HG03066 (cell line): ENCODE results near the gene VPS4A.
A peak's percentile ranks its signal among the peaks of the same experiment; 100 is the strongest.
"Not testable (repeated sequence)": the region's sequence is repeated elsewhere in the genome, so short reads cannot be mapped to it uniquely, and the experiment has no call there.

Experiments used
- ATAC-seq: cut with Tn5 transposase; IDR thresholded peaks from one replicate; pipeline ENCODE4 v1.9.1; 2021; ENCODE audit warnings: low read depth; ENCODE audit not compliant: unreplicated experiment

Gene VPS4A

DNA sequence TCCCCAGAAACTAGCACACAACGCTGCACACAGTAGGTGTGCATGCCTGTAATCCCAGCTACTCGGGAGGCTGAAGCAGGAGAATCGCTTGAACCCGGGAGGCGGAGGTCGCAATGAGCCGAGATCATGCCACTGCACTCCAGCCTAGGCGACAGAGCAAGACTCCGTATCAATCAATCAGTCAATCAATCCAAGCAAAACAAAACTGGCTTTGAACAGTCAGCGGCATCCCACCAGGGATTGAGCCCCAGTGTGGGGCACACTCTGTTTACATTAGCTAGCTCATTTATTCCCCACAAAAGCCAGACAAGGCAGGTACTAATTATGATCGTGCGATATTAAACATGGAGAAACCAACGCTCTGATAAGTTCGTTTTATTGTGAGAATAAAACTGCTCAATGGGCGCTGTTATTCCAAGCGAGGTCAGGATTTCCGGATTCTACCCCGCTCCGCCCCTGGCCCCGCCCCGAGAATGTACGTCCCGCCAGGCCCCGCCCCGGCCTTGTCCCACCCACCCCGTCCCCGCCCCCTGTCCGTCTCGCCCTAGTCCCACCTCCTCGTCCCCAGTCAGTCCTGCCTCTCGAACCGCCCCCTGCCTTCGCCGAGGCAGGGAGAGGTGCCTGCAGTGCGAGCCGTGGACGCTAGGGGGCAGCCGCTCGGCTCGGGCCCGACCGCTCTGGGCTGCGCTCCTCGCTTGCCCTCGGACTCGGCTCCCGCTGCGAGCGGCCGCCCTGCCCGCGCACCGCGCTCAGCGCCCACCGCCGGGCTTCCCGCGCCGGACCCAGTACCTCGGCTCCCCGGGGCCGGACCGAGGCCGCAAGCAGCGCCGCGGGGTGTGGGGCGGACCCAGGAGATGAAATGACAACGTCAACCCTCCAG is at the start of gene VPS4A:
Gene VPS4A, plus strand, starts transcription at position 698 of the 880 bp plus-strand sequence. Its CDS starts 162 bp downstream, at position 860.
- peak; percentile 92 for ATAC-seq

DNA sequence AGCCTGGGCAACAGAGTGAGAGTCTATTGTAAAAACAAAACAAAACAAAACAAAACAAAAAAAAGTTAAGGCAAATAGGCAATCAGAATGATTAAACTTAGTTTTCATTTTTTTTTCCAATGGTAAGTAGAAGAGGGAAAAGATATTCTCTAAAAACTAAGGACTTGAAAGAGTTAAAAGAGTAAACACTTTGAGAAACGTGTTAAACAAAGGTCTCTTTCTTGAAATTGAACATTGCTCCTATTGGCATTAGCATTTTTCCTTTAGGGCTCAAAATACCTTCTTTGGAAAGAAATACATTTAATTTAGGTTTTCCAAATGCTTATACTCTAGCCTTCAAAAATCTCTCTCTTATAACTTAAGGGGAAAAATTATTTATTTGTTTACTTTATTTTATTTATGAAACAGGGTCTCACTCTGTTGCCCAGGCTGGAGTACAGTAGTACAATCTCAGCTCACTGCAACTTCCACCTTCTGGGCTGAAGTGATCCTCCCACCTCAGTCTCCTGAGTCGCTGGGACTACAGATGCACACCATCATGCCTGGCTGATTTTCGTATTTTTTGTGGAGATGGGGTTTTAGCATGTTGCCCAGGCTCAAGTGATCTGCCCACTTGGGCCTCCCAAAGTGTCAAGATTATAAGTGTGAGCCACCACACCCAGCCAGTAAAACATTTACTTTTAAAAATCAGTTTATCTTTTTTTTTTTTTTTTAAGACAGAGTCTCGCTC is 44.7 kb upstream of the VPS4A start:
- ATAC-seq, result no peak

DNA sequence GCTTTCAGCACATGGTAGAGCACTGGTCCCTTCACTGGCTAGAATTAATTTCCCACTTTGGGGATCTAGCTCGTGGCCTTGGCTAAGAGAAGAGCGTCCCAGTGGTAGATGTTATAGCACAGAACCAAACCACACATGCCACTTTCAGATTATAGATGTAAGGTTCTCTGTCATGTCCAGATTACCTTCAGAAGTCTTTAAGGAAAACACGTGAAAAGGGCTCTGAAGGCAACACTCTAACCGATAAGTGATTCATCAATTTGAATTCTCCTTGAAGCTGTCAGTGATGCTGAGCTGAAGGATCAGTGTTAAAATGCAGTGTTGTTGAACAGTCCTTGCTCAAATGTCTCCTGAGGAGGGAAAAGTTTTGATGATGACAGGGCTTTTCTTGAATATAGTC is 43.5 kb upstream of the VPS4A start:
- ATAC-seq, result no peak

DNA sequence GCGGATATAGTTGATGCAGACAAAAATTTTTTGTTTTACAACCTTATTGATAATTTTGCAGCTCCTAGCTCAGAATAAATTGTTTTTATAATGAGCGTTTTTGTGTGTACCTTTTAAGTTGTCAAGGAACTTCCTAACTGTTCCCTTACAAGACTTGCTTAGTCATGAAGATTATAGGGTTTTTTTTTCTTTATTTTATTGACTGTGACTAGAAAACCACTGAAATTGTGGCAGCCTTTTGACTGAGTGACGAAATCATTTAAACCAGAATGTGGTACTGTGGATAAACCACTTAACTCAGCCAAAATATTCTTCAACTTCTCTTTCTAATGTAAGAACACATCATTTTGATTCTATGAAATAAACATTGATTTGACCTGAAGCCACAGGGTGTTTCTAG is 40.8 kb upstream of the VPS4A start:
- no peak for ATAC-seq

GRCh38 chr16:69270831-69271230 is 40.3 kb upstream of the VPS4A start:
- ATAC-seq, result no peak

DNA sequence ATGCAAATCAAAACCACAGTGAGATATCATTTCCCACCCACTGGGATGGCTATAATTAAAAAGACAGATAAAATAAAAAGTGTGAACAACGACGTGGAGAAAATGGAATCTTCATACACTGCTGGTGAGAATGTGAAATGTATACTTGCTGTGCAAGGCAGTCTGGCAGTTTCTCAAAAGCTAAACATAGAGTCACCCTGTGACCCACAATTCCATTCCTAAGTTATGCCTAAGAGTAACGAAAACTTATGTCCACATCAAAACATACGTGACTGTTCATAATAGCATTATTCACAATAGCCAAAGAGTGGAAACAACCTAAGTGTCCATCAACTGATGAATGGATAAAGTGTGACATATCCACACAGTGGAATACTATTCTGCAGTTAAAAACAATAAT is 38.1 kb upstream of the VPS4A start:
- no peak for ATAC-seq

GRCh38 chr16:69274699-69275235 is 36.4 kb upstream of the VPS4A start:
- no peak for ATAC-seq

DNA sequence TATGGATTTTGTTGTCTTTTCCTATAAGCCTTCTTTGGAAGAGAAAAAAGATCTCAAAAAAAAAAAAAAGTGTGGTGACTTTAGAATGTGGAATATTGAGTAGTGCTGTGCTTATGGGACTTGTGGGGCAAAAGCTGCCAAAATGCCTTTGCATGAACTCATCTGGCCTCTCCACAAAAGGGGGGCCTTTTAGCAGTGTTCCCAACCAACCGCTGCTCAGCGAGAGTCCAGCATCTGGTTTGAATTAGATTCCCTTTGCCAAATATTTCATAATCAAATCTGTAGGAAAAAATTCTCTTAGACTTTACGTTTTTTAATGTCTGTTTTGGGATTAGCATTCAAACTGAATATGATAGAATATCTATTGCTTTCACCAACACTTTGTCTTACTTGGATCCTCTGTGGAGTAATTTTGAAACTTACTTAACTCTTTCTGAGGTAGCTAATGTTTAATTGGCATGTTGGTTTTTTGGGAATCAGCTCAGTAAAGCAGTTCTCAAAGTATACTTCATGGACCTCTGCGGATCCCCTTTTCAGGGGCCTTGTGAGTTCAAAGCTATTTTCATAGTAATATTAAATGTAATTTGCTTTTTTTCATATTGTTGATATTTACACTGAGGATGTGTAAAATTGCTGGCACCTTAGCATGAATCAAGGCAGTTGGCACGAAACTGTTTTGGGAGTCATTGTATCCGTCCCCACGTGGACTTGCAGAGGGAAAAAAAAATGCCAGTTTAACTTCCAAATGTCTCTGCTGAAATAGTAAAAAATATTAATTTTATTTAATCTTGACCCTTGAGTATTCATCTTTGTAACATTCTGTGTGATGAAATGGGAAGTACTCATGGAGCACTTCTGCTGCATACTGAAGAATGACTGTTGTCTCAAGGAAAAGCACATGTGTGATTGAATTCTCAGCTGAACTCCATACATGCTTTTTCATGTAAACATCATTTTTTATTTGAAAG is 34.7 kb upstream of the VPS4A start:
- ATAC-seq, result no peak

DNA sequence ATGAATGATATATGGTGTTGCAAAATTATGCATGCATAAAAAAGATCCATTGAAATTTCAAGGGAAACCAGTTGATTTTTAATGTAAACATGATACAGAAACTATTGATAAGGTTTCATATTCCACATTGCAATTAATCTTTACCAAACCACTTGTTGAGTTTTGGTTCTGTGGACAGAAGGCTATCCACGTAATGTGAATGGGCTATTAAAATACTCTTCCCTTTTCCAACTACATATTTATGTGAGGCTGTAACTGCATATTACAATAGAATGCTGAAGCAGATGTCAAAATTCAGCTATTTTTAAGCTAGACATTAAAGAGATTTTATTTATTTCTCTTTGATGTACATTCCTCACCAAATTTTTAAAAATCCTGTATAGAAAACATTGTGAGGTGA is 33.7 kb upstream of the VPS4A start:
- ATAC-seq, result no peak

- ATAC-seq, result no peak
These were observed 27.3 kb upstream of the VPS4A start for GRCh38 chr16:69283851-69284250.

GRCh38 chr16:69285240-69285639 is 25.9 kb upstream of the VPS4A start:
- ATAC-seq, result no peak

DNA sequence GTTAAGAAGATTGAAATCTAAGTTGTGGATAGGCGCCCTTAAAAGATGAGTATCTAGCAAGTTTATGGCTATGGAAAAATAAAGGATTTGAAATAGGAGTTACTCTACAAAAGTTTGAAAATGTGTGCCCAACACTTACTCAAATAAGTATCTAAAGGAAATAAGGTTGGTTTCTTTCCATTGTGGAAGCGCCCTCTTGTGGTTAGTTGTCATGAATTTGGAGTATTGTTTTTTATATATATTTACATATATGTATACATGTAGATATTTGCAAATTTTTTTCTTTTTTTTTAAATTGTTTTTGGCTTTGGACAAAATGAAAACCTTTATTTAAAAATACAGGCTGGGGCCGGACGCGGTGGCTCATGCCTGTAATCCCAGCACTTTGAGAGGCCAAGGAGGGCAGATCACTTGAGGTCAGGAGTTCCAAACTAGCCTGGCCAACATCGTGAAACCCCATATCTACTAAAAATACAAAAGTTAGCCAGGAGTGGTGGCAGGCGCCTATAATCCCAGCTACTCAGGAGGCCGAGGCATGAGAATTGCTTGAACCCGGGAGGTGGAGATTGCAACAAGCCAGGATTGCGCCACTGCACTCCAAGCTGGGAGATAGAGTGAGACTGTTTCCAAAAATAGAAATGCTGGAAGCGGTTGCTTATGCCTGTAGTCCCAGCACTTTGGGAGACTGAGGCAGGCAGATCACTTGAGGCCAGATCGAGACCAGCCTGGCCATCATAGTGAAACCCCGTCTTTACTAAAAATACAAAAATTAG is 24.0 kb upstream of the VPS4A start:
- no peak for ATAC-seq

GRCh38 chr16:69291657-69292056 is 19.5 kb upstream of the VPS4A start:
- not testable (repeated sequence) for ATAC-seq

DNA sequence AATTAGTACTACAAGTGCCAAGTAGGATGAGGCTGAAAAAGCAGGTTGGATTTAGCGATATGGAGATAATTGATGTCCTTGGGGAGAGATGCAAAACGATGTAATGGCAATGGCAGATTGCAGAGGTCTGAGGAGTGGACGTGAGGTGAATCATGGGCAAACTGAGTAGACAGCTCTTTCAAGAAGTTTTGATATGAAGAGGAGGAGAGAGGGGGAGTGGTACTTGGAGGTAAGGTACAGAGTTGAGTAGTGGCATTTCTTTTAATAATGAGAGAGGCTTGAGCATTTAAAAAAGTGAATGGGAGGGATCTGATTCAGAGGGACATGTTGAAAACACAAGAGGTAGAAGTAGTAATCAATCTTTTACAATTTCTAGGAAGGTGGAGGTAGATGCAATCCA is 17.7 kb upstream of the VPS4A start:
- ATAC-seq, result no peak

DNA sequence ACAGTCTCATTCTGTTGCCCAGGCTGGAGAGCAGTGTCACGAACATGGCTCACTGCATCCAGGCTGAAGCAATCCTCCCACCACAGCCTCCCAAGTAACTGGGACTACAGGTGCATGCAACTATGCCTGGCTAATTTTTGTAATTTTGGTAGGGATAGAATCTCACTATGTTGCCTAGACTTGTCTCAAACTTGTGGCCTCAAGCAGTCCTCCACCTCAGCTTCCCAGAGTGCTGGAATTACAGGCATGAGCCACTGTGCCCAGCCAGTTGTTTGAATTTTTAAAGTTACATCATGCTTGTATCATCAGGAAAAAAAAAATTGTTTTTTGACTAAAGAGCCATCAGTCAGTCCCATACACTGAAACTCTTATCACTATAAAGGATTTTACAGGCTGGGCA is 17.1 kb upstream of the VPS4A start:
- ATAC-seq, result no peak

DNA sequence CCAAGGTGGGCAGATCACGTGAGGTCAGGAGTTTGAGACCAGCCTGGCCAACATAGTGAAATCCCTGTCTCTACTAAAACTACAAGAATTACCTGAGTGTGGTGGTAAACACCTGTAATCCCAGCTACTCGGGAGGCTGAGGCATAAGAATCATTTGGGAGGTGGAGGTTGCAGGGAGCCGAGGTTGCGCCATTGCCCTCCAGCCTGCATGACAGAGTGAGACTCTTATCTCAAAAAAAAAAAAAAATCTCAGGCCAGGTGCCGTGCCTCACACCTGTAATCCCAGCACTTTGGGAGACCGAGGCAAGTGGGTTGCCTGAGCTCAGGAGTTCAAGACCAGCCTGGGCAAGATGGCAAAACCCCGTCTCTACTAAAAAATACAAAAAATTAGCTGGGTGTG is 14.4 kb upstream of the VPS4A start:
- not testable (repeated sequence) for ATAC-seq

GRCh38 chr16:69298261-69298660 is 12.9 kb upstream of the VPS4A start:
- ATAC-seq, result no peak

DNA sequence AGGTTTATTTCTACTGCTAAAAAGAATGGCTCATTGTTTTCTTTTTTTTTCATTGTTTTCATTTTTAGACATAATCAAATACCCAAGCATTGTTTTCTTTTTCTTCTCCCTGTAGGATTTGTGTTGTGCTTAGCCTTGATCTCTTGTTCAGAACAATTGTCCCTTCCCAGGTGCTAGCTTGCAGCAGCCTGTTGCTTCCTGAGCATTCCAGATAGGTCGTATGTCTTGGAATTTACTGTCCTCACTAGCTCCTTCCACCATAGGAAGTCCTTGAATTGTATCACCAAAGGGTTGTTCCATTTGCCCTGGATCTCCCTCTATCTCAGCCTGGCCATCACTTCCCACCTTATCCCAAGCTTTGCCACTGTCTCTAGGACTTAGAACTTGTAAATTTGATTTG is 10.0 kb upstream of the VPS4A start:
- no peak for ATAC-seq

DNA sequence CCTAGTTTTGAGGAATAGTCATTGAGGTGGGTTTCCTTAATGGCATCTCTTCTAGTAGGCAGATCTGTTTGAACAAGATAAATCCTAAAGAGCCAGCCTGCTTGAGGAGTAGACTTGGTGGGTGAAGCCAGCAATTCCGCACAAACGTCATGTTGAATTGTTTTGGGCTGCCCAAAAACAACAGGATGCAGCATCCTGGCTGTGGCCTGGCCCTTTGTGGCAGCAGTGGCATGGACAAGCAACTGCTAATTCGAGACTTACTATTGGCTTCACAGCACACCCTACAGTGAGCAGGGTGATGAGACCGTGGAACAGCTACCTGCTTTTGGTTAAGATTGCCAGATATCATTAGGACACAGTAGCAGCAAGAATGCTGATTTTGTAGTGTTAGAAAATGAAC is 9.3 kb upstream of the VPS4A start:
- ATAC-seq, result no peak

DNA sequence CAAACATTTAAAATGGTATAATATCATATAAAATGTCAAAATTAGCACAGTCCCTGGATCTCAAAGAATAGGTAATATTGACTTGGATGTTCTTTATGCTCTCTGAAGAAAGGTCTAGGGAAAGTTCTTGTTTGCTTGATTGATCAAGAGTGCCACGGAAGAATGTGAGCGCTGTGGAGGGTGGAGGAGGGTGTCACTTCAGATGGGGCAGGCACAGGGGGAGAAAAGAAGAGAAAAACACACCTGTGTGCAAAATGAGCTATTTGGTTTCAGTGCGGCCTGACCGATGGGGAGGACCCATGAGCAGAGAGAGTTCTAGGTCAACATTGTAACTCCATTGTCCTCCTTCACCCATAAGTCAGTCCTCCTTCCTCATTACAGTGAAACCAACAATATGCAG is 8.8 kb upstream of the VPS4A start:
- no peak for ATAC-seq
